SK-N-SH treated with all-trans-retinoic acid at 6 μM for 48 hours (cell line): Measurements from ENCODE around the gene IL1R1.
A peak's percentile ranks its signal among the peaks of the same experiment; 100 is the strongest.

Experiments used
- ATAC-seq: fragments of 200-7000 bp; cut with Tn5 transposase; 3 replicates; pipeline ENCODE4 v1.9.1; 2020; ENCODE audit warnings: mild to moderate bottlenecking, moderate library complexity
- BACH2 ChIP-seq: fragments of 250-450 bp; sonication (Bioruptor Pico); IDR thresholded peaks from 2 replicates; pipeline ENCODE4 v1.9.0; 2021; ENCODE audit warnings: mild to moderate bottlenecking, borderline replicate concordance
- CREB5 ChIP-seq: fragments of 250-450 bp; sonication (Bioruptor Pico); IDR thresholded peaks from 2 replicates; pipeline ENCODE4 v1.5.1; 2020; ENCODE audit warnings: low read depth, mild to moderate bottlenecking, moderate library complexity
- CSDC2 ChIP-seq: fragments of 250-450 bp; sonication (Bioruptor Pico); IDR thresholded peaks from 2 replicates; pipeline ENCODE4 v1.5.0; 2020; ENCODE audit warnings: mild to moderate bottlenecking, moderate library complexity
- ESRRG ChIP-seq: fragments of 250-450 bp; sonication (Bioruptor Pico); IDR thresholded peaks from 2 replicates; pipeline ENCODE4 v1.6.1; 2021; ENCODE audit warnings: mild to moderate bottlenecking
- GLIS3 ChIP-seq: fragments of 250-450 bp; sonication (Bioruptor Pico); IDR thresholded peaks from 2 replicates; pipeline ENCODE4 v1.5.0; 2020; ENCODE audit warnings: mild to moderate bottlenecking, moderate library complexity
- ISL1 ChIP-seq: fragments of 250-450 bp; sonication (Bioruptor Pico); IDR thresholded peaks from 2 replicates; pipeline ENCODE4 v2.1.2; 2022; ENCODE audit warnings: mild to moderate bottlenecking, moderate library complexity
- OSR1 ChIP-seq: fragments of 250-450 bp; sonication (Bioruptor Pico); IDR thresholded peaks from 2 replicates; pipeline ENCODE4 v1.8.0; 2022; ENCODE audit warnings: moderate library complexity, mild to moderate bottlenecking, inconsistent platforms
- PATZ1 ChIP-seq: fragments of 250-450 bp; sonication (Bioruptor Pico); IDR thresholded peaks from 2 replicates; pipeline ENCODE4 v1.8.0; 2020; ENCODE audit warnings: mild to moderate bottlenecking, moderate library complexity, borderline replicate concordance
- POU6F1 ChIP-seq: fragments of 250-450 bp; sonication (Bioruptor Pico); IDR thresholded peaks from 2 replicates; pipeline ENCODE4 v1.8.0; 2021; ENCODE audit warnings: low read depth, mild to moderate bottlenecking, moderate library complexity, borderline replicate concordance
- PPARA ChIP-seq: fragments of 250-450 bp; sonication (Bioruptor Pico); IDR thresholded peaks from 2 replicates; pipeline ENCODE4 v1.5.0; 2020; ENCODE audit warnings: mild to moderate bottlenecking, borderline replicate concordance
- RARB ChIP-seq: fragments of 250-450 bp; sonication (Bioruptor Pico); IDR thresholded peaks from 2 replicates; pipeline ENCODE4 v1.8.0; 2021; ENCODE audit warnings: mild to moderate bottlenecking, moderate library complexity
- SNAI2 ChIP-seq: fragments of 250-450 bp; sonication (Bioruptor Pico); IDR thresholded peaks from 2 replicates; pipeline ENCODE4 v1.5.0; 2020; ENCODE audit warnings: mild to moderate bottlenecking, moderate library complexity
- TCF4 ChIP-seq: fragments of 250-450 bp; sonication (Bioruptor Pico); IDR thresholded peaks from 2 replicates; pipeline ENCODE4 v1.8.0; 2021; ENCODE audit warnings: mild to moderate bottlenecking, moderate library complexity, borderline replicate concordance
- TOX ChIP-seq: fragments of 250-450 bp; sonication (Bioruptor Pico); IDR thresholded peaks from 2 replicates; pipeline ENCODE4 v1.8.0; 2021; ENCODE audit warnings: mild to moderate bottlenecking, moderate library complexity, borderline replicate concordance
- TSHZ2 ChIP-seq: fragments of 250-450 bp; sonication (Bioruptor Pico); IDR thresholded peaks from 2 replicates; pipeline ENCODE4 v1.5.0; 2020; ENCODE audit warnings: mild to moderate bottlenecking, moderate library complexity
- ZC3H10 ChIP-seq: fragments of 250-450 bp; sonication (Bioruptor Pico); IDR thresholded peaks from 2 replicates; pipeline ENCODE4 v1.5.1; 2021; ENCODE audit warnings: mild to moderate bottlenecking, moderate library complexity
- ZFP3 ChIP-seq: fragments of 250-450 bp; sonication (Bioruptor Pico); IDR thresholded peaks from 2 replicates; pipeline ENCODE4 v1.5.0; 2020; ENCODE audit warnings: mild to moderate bottlenecking, moderate library complexity
- ZFP30 ChIP-seq: fragments of 450-650 bp; formaldehyde crosslinking; IDR thresholded peaks from 2 replicates; pipeline ENCODE4 v1.5.0; 2022; ENCODE audit warnings: mild to moderate bottlenecking, moderate library complexity
- ZNF565 ChIP-seq: fragments of 450-650 bp; formaldehyde crosslinking; conservative IDR thresholded peaks from 2 replicates; pipeline ENCODE4 v1.5.0; 2020; ENCODE audit warnings: low read depth, mild to moderate bottlenecking, moderate library complexity
- ZNF70 ChIP-seq: fragments of 450-650 bp; formaldehyde crosslinking; IDR thresholded peaks from 2 replicates; pipeline ENCODE4 v1.5.0; 2020; ENCODE audit warnings: mild to moderate bottlenecking, moderate library complexity
- ZNF8 ChIP-seq: fragments of 450-650 bp; formaldehyde crosslinking; IDR thresholded peaks from 2 replicates; pipeline ENCODE4 v1.5.0; 2020; ENCODE audit warnings: mild to moderate bottlenecking, moderate library complexity

The IL1R1 gene

GRCh38 chr2:102158011-102158755, 15.6 kb downstream of the IL1R1 start:
- TF ChIP-seq ZFP3 (CRISPR knock-in tag) (no peak), BACH2 (CRISPR knock-in tag) (no peak), ZNF70 (CRISPR knock-in tag) (no peak)
- no peak for ATAC-seq

GRCh38 chr2:102159295-102159694, 16.7 kb downstream of the IL1R1 start:
- ATAC-seq: peak; percentile 62
- TF ChIP-seq ZC3H10 (CRISPR knock-in tag) (no peak), ZFP30 (no peak), TCF4 (CRISPR knock-in tag) (no peak), ZNF565 (CRISPR knock-in tag) (no peak), CSDC2 (no peak), OSR1 (no peak), ESRRG (CRISPR knock-in tag) (no peak), ZNF70 (CRISPR knock-in tag) (no peak), PPARA (CRISPR knock-in tag) (no peak), PATZ1 (CRISPR knock-in tag) (no peak), RARB (CRISPR knock-in tag) (no peak), CREB5 (no peak), GLIS3 (CRISPR knock-in tag) (no peak), ZFP3 (CRISPR knock-in tag) (no peak)

- 0 out of 2 replicates have a peak, but pooled peaks have one; percentile 71 for TF ChIP-seq OSR1
- TF ChIP-seq TCF4 (CRISPR knock-in tag): no peak
- TF ChIP-seq BACH2 (CRISPR knock-in tag): no peak
- TF ChIP-seq ZC3H10 (CRISPR knock-in tag): no peak; the same call in 1 of the 2 replicates
- TF ChIP-seq POU6F1 (CRISPR knock-in tag): no peak
- TF ChIP-seq ZFP3 (CRISPR knock-in tag): peak; percentile 72; the same call in 1 of the 2 replicates
- TF ChIP-seq CSDC2: peak; percentile 73; the same call in 1 of the 2 replicates
- 0 out of 2 replicates have a peak, but pooled peaks have one; percentile 28 for TF ChIP-seq ISL1
- TF ChIP-seq TSHZ2 (CRISPR knock-in tag): no peak
- TF ChIP-seq ESRRG (CRISPR knock-in tag): no peak
- TF ChIP-seq ZNF8 (CRISPR knock-in tag): no peak
- TF ChIP-seq RARB (CRISPR knock-in tag): no peak
- peak; percentile 52; the same call in 1 of the 2 replicates for TF ChIP-seq TOX (CRISPR knock-in tag)
- TF ChIP-seq SNAI2 (CRISPR knock-in tag): no peak
- TF ChIP-seq GLIS3 (CRISPR knock-in tag): no peak
- ATAC-seq: peak; percentile 98
Measured at GRCh38 chr2:102166189-102166845, 23.8 kb downstream of the IL1R1 start.
